K562 (cell line): Measurements from ENCODE around the gene ARRDC5.

Source experiments
- CC2D1A ChIP-seq: fragments of 450-650 bp; IDR thresholded peaks from 2 replicates; pipeline ENCODE4 v1.6.1; 2017; ENCODE audit warnings: mild to moderate bottlenecking
- CTCF ChIP-seq, 3 experiments: IDR thresholded peaks in 2 of 3; conservative IDR thresholded peaks in 1 of 3; 2 replicates each; pipeline ENCODE4 v1.5.1; 2011 to 2012; ENCODE audit warnings: low read length in 3 of 3, mild to moderate bottlenecking in 3 of 3, control low read depth in 2 of 3, improper control_type of control experiment in 1 of 3, inconsistent platforms in 1 of 3, low read depth in 1 of 3, mixed read lengths in 1 of 3, moderate library complexity in 1 of 3; ENCODE audit not compliant: insufficient read depth in 2 of 3
- EZH2 ChIP-seq: IDR thresholded peaks from 2 replicates; pipeline ENCODE4 v1.6.1; 2012; ENCODE audit warnings: low read depth, mild to moderate bottlenecking, inconsistent platforms, low read length, borderline replicate concordance
- GATAD2A ChIP-seq: fragments of 450-650 bp; IDR thresholded peaks from 2 replicates; pipeline ENCODE4 v1.6.1; 2017
- USF2 ChIP-seq: sonication (generic); formaldehyde crosslinking; IDR thresholded peaks from 2 replicates; pipeline ENCODE4 v1.5.0; 2020; ENCODE audit warnings: missing genetic modification reagents
- ZBTB2 ChIP-seq: fragments of 450-650 bp; IDR thresholded peaks from 2 replicates; pipeline ENCODE4 v1.6.1; 2016; ENCODE audit warnings: antibody characterized with exemption
- ZNF232 ChIP-seq: sonication (generic); formaldehyde crosslinking; IDR thresholded peaks from 2 replicates; pipeline ENCODE4 v1.8.0; 2022; ENCODE audit warnings: mild to moderate bottlenecking, missing genetic modification reagents

GRCh38 chr19:4932711-4933110, 30.0 kb upstream of the ARRDC5 start:
- TF ChIP-seq USF2 (CRISPR knock-in tag) = no peak
- TF ChIP-seq EZH2 = no peak
- TF ChIP-seq CC2D1A = no peak
- no peak for TF ChIP-seq GATAD2A
- no peak for TF ChIP-seq ZBTB2
- TF ChIP-seq ZNF232 (CRISPR knock-in tag) = no peak
- TF ChIP-seq CTCF (IDR thresholded peaks at IDR 0.05 in 2 of 3, conservative IDR thresholded peaks at IDR 0.05 in 1 of 3; ENCODE audit: insufficient read depth in 2 of 3, low read depth in 1 of 3, low read length in 3 of 3) = no peak
